ENCODE results near the gene FAM117A. TPM values are rescaled to one million over a fixed set of nuclear protein-coding genes. Genes with fewer than 3 reads are reported as not detected.

Gene FAM117A
- total RNA-seq, 1 experiment from 2014 or later = 10.1 TPM

DNA sequence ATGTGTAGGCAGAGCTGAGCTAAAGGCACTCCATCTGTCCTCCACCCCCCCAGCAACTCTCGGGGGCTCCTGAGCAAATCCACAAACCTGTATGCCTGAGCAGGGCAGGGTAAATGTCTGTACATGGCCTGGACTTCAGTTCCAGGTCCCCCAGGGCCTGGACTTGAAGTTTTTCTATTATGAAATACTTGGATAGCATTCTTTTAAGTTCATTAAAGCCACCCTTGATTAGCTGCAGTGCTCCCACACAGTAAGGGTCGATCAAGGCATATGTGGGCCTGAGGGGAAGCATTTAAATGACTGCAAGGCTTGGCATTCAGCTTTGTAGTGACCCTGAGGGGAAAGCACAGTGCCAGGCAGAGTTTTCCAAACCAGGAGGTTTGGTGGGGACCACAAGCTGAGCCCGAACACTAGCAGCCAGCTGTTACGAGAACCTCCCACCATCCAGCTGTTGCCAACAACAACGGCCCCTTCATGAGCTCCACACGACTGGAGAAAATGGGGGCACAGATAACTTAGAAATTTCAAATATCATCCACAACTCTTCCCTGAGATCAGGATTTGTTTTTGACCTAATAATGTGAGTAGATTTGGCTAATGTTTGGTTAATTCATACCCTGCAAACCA, 6.7 kb downstream of the FAM117A start:
- Histone ChIP-seq H3K27ac (ENCODE audit: low read depth, low read length, poor library complexity, severe bottlenecking) (no peak overlapping the region), H3K27me3 (replicated peaks; ENCODE audit: insufficient read depth, low read depth, low read length, poor library complexity) (no peaks in the 10 kb centered on the region), H3K4me3 (ENCODE audit: low read depth, low read length, poor library complexity, severe bottlenecking) (no peak overlapping the region), H3K4me1 (ENCODE audit: insufficient read depth, low read length, poor library complexity, severe bottlenecking) (no peaks in the 10 kb centered on the region), H3K9me3 (ENCODE audit: low read depth, low read length, poor library complexity, severe bottlenecking) (no peaks in the 10 kb centered on the region), H3K36me3 (ENCODE audit: insufficient read depth, low read length, poor library complexity, severe bottlenecking) (no peaks in the 10 kb centered on the region)
- ChIA-PET POLR2A (ENCODE audit: low non-redundant PET) (interaction anchor here (0.6 kb wide), 1 partner anchor 543 kb away, joined by 3 read pairs; no protein-coding TSS in a partner anchor), CTCF (no interaction called here)
- TF ChIP-seq EZH2 (IDR thresholded peaks at IDR 0.05; ENCODE audit: borderline replicate concordance, low read depth, low read length, poor library complexity, severe bottlenecking) = no peak
- intact Hi-C loops (cut with micrococcal nuclease; ENCODE audit: unreplicated experiment) = no loop called here
- no peak for DNase-seq (ENCODE audit: low spot score)
- BruUV-seq (replicated peaks) = no TSS peak

DNA sequence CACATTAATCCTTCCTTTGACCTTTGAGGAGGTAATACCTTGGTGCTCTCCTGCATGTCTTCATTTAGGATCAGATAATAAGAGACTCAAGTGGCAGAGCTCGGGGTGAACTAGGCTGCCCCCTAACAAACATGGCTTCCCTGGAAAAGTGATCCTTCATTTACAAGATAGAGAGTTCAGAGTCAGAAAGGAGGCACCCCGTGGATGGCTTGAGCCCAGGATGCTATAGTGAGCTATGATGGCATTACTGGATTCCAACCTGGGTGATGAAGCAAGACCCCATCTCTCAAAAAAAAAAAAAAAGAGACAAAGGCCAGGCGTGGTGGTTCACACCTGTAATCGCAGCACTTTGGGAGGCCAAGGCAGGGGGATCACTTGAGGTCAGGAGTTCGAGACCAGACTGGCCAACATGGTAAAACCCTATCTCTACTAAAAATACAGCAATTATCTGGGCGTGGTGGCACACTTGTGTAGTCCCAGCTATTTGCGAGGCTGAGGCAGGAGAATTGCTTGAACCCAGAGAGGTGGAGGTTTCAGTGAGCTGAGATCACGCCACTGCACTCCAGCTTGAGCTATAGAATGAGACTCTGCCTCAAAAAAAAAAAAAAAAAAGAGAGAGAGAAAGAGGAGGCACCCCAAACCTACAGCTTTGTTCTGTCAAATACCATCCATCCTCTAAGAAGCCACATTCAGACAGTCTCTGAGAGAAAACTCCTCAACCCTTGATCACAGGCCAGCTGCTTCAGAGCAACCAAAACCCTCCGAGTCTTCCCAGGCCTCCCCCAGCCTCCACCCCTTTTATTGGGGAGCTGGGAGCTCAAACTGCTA, 7.4 kb downstream of the FAM117A start:
- BruUV-seq (replicated peaks) = no TSS peak
- Histone ChIP-seq H3K9me3 (ENCODE audit: low read depth, low read length, poor library complexity, severe bottlenecking) (no peaks in the 10 kb centered on the region), H3K36me3 (ENCODE audit: insufficient read depth, low read length, poor library complexity, severe bottlenecking) (no peaks in the 10 kb centered on the region), H3K27me3 (replicated peaks; ENCODE audit: insufficient read depth, low read depth, low read length, poor library complexity) (no peaks in the 10 kb centered on the region), H3K27ac (ENCODE audit: low read depth, low read length, poor library complexity, severe bottlenecking) (no peak overlapping the region), H3K4me1 (ENCODE audit: insufficient read depth, low read length, poor library complexity, severe bottlenecking) (no peaks in the 10 kb centered on the region), H3K4me3 (ENCODE audit: low read depth, low read length, poor library complexity, severe bottlenecking) (no peak overlapping the region)
- no peak for TF ChIP-seq EZH2 (IDR thresholded peaks at IDR 0.05; ENCODE audit: borderline replicate concordance, low read depth, low read length, poor library complexity, severe bottlenecking)
- TF ChIP-seq, protein P1, sequence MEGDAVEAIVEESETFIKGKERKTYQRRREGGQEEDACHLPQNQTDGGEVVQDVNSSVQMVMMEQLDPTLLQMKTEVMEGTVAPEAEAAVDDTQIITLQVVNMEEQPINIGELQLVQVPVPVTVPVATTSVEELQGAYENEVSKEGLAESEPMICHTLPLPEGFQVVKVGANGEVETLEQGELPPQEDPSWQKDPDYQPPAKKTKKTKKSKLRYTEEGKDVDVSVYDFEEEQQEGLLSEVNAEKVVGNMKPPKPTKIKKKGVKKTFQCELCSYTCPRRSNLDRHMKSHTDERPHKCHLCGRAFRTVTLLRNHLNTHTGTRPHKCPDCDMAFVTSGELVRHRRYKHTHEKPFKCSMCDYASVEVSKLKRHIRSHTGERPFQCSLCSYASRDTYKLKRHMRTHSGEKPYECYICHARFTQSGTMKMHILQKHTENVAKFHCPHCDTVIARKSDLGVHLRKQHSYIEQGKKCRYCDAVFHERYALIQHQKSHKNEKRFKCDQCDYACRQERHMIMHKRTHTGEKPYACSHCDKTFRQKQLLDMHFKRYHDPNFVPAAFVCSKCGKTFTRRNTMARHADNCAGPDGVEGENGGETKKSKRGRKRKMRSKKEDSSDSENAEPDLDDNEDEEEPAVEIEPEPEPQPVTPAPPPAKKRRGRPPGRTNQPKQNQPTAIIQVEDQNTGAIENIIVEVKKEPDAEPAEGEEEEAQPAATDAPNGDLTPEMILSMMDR (conservative IDR thresholded peaks at IDR 0.05; ENCODE audit: low read depth, low read length) = no peak
- ChIA-PET CTCF (interaction anchor here (0.6 kb wide), 1 partner anchor 446 kb away, joined by 3 read pairs; no protein-coding TSS in a partner anchor), POLR2A (ENCODE audit: low non-redundant PET) (interaction anchor here (0.7 kb wide), 1 partner anchor 115 kb away, joined by 5 read pairs; no protein-coding TSS in a partner anchor)
- DNase-seq (ENCODE audit: low spot score) = no peak
- intact Hi-C loops (cut with micrococcal nuclease; ENCODE audit: unreplicated experiment) = no loop called here

DNA sequence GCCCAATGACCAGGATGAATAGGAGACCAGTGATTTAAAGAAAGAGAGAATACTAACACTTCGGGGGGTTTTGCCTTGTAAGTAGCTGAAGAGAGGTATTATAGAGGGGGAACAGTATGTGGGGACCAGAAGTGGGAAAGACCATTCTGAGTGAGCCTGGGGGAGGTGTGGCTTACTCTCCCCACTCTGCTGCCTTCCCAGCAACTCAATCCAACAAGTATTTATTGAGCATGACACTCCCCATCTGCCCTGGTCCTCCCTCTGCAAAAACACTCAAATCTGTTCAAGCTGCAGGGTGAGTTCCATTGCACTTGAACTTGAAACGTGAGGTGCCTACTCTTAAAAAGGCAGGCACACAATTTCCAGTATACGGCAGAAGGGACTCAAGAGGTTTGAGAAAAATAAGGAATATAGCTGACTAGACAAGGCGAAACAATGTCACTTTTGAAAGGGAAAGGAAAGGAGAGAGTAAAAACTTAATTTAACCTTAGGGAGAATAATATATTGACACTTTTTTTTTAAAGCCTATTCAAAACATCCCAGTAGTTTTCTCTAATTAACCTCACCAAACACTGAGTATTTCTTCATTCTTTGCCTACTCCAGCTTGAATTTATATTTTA, 8.2 kb downstream of the FAM117A start:
- H3K27ac ChIP-seq (ENCODE audit: low read depth, low read length, poor library complexity, severe bottlenecking) = no peak overlapping the region
- H3K36me3 ChIP-seq (ENCODE audit: insufficient read depth, low read length, poor library complexity, severe bottlenecking) = no peaks in the 10 kb centered on the region
- no TSS peak for BruUV-seq (replicated peaks)
- H3K4me1 ChIP-seq (ENCODE audit: insufficient read depth, low read length, poor library complexity, severe bottlenecking) = no peaks in the 10 kb centered on the region
- H3K4me3 ChIP-seq (ENCODE audit: low read depth, low read length, poor library complexity, severe bottlenecking) = no peak overlapping the region
- TF ChIP-seq, protein P1 (conservative IDR thresholded peaks at IDR 0.05; ENCODE audit: low read depth, low read length) = no peak
- no peak for TF ChIP-seq EZH2 (IDR thresholded peaks at IDR 0.05; ENCODE audit: borderline replicate concordance, low read depth, low read length, poor library complexity, severe bottlenecking)
- no peak for DNase-seq (ENCODE audit: low spot score)
- CTCF ChIA-PET = interaction anchor here (0.6 kb wide), 1 partner anchor 447 kb away, joined by 3 read pairs; no protein-coding TSS in a partner anchor
- POLR2A ChIA-PET (ENCODE audit: low non-redundant PET) = interaction anchor here (0.7 kb wide), 1 partner anchor 8 kb away, joined by 7 read pairs; the partner anchor contains the start of gene FAM117A
- no peaks in the 10 kb centered on the region for H3K27me3 ChIP-seq (replicated peaks; ENCODE audit: insufficient read depth, low read depth, low read length, poor library complexity)
- intact Hi-C loops (cut with micrococcal nuclease; ENCODE audit: unreplicated experiment) = no loop called here
- no peaks in the 10 kb centered on the region for H3K9me3 ChIP-seq (ENCODE audit: low read depth, low read length, poor library complexity, severe bottlenecking)
